NCI-H446 treated with DMSO at 0.1 percent for 48 hours (cell line): ENCODE data around the gene C11orf91.
A peak's percentile ranks its signal among the peaks of the same experiment; 100 is the strongest.
"Not testable (repeated sequence)": the region's sequence is repeated elsewhere in the genome, so short reads cannot be mapped to it uniquely, and the experiment has no call there.

Experiments
- DNase-seq: peaks from one replicate; lab custom pipeline; 2025; lab: John Stamatoyannopoulos, UW

The C11orf91 gene

DNA sequence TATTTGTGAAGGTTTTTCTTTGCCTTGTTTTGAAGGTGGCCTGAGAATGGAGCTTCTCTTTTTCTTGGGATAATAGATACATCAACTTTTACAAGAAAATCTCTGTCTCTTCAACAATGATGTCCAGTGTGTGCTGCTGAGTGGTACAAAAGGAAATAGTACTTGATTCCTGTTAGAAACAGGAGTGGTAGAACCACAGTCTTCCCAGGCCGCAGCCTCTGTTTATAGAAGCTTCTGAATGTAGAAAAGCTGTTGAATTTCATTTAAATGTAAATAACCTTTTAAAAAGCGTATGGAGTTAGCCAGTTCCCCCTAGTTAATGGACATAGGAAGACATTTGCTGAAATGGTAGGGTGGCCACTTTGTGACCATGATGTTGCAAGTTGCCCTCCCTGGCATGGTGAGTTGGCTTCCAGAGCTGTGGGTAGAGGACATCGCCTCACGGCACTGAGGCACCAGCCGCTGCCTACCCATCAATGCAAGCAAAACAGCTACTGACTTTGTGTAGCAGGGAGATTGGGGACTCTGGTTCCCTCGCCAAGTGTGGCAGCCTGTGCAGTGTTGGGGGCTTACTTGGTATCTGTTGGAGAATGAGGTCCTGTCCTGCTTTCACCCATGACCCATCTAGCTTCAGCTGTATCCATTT lies 31.6 kb downstream of the C11orf91 start:
- no peak for DNase-seq

DNA sequence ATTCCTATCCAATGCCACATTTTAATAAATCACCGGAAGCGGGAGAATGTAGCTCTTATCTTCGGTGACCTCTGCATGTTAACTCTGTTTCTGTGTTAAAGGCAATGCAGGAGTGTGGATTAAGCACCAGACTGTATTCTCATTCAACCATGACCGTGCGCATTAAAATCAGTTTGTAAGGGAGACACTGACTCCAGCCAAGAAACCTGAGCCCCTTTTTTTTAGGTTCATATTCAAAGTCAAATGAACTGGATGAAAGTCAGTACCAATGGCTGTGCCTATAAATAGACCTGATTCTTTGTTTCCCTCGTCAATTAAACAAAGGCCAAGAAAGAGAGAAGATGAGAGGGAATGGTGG lies 32.2 kb downstream of the C11orf91 start:
- peak; percentile 77 for DNase-seq

DNA sequence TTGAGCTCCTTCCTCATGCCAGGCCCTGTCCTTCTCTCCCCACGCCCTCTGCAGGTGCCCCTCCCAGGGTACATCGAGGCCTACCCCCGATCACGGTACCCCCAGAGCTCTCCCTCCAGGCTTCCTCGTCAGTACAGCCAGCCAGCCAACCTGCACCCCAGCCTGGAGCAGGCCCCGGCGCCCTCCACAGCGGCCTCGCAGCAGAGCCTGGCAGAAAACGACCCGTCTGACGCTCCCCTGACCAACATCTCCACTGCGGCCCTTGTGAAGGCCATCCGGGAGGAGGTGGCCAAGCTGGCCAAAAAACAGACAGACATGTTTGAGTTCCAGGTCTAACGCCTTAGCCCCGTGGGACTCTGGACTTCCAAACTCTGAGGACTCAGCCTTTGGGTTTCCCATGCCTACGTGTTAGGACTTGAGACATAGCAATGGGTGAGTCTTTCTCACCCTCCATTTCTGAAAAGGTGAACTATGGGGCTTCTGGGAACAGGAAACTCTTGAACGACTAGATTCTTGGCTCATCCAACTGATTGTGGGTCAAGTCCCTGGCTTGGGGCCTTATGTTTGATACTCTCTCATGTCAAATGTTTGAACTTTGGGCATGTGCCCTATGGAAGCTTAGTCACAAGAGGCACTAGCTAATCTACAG lies 32.7 kb downstream of the C11orf91 start:
- DNase-seq = no peak

DNA sequence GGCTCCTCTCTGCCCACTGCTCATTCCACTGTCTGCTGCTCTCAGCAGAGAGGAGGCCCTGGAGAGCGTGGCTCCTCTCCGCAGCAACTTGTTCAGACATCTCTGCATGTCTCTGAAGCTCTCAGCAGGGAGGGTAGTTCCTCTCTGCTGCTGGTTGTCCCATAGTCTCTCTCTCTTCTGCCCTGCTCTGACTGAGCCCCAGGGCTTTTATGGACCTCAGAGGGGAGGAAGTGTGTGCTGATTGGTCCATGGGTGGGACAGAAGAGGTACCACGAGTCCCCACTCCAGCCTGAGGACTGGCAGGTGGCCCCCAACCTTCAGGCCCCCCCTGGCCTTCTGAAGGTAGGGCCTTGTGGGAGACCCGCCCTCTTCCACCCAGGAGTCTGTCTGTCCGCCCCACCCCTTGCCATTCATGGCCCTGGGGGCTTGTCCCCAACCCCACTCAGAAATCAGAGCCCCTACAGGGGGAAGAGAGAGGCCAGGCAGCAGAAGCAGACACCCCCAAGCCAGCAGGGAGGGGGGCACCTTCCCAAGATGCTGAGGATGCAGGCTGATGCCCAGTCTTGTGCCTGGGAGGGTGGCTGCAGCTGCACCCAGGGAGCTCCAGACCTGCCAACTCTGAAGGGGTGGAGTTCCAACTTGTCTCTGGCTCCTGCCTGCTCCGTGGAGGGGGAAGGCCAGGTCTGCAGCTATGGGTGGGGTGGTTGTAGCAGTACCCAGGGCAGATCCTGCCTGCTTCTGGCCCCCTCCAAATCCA lies 35.1 kb downstream of the C11orf91 start:
- no peak for DNase-seq

DNA sequence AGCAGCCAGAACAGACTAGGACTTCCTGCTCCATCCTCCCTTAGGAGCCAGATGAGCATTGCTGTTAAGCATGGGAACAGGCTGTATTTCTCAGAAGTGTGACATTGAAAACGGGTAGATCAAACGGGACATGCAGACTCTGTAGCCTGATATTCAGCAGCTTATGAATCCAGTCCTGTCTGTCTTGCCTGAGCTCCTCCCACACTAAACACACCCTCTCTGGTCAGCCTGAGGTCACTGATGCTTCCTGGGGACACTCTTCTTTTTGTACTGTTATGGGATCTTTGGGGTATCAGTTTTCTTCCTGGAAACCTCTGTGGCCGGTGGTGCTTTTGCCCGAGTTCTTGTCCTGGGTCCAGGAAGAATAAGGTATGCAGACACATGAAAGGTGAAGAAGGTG lies 35.8 kb downstream of the C11orf91 start:
- DNase-seq = no peak

DNA sequence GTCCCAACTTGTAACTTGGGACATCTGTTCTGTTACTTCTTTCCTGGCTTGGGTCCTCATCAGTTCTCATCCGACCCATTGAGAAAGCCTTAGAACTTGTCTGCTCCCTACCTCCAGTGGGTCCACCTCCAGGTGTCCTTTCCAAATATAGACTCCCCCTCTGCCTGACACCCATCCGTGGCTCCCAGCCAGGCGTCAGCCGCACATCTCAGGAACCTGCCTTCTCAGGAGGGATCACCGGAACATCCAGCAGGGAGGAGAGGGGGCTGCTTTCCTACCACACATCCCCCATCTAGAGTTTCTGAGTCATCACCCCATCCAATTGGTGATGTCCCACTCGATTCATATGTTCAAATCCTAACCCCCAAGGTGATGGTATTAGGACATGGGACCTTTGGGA lies 36.5 kb downstream of the C11orf91 start:
- DNase-seq = no peak

DNA sequence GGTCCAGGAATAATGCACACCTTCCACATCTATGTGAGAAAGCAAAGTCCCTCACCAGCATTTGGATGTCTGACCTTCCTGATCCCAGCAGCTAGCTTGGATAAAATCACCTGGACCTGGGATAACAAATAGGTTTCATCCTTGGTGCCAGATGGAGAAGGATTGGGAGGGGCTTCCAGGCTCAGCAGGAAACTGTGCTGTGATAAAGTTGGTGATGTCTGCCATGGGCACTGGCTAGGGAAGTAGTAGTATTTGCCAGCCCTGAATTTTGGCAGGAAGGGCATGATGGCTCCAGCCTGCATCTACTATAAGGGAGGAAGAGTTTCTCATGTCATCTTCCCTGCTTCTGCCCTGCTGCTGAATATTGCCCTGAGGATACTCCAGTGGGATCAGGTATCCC lies 37.5 kb downstream of the C11orf91 start:
- DNase-seq = peak; percentile 29

DNA sequence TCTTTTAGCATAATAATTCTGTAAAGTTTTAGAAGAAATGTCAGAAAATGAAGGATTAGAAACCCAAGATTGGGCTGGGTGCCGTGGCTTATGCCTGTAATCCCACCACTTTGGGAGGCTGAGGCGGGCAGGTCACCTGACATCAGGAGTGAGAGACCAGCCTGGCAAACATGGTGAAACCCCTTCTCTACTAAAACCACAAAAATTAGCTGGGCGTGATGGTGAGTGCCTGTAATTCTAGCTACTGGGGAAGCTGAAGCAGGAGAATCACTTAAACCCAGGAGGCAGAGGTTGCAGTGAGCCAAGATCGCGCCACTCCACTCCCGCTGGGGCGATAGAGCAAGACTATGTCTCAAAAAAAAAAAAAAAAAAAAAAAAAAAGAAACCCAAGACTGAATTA lies 39.1 kb downstream of the C11orf91 start:
- not testable (repeated sequence) for DNase-seq

DNA sequence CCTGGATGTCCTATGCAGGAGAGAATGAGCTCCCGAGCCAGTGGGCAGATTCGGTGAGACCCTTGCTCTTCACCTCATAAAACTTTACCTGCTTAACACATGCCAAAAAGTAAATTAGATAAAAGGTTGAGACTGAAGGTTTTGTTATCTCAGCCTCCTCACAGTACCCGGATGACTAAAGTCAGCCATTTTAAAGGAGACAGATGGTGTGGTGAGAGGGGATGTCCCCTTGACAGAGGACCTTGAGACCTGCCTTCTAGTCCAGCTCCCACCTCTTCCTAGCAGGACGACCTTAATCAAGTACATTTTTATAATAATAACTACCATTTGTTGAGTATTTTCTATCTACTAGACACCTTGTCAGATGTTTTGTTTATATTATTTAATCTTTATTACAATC lies 39.7 kb downstream of the C11orf91 start:
- no peak for DNase-seq

DNA sequence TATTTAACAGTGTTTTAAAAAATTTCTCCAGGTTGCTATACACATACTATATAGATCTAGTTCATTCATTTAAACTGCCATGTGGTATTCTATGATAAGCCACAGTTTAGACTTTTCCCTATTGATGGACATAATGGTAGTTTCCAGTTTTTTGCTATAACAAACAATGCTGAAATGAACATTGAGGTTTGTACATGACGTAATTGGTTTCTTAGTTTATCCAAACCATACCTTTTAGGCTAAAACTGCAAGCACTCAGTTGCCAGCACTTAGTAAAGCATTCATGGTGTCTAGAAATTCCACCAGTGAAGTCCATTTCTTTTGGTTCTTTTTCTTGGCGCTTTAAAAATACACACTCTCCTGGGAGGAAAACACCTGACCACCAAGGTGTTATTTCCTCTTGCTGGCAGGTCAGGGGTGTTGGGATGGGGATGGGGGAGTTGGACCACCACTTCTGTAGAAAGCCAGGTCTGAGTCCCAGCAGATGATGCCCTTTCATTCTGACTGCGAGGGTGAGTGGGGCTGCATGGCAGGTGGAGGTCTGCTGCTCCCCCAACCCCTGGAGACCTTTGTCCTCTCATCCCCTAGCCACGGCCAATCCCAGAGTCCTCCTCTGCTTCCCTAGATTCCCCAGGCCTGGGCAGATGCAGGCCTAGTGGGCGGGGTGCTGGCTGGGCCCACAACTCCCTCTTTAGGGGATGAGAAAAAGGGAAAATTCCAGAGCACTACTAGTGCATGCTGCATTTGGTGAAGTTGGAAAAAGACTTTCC lies 41.1 kb downstream of the C11orf91 start:
- no peak for DNase-seq

DNA sequence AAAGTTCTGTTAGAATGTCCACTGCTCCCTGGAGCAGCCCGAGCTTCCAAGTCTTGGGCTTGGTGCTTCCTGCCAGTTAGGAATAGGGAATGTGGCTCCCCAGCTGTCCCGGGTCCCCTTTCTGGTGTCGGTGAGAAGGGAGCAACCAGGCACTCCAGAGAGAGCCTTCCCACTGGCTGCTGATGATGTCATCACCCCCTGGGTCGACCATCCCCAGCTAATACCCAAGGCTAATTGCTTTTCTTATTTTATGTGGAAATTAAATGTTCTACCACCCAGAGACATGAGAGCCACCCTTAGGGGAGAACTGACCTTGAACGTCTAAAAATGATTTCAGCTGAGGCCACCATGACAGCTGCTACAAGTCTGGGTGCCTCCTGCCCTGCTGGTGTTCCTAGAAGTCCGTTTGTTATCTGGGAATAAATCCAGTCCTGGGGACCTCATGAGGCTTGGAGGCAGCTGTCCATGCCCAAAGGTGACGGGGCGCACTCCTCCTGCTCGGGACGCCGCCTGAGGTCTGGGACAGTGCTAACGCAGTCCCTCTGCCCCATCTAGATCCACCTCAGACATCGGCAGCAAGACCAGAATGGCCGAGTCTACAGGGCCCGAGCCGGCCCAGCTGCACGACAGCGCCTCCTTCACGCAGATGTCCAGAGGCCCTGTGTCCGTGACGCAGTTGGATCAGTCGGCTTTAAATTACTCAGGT lies 42.3 kb downstream of the C11orf91 start:
- no peak for DNase-seq

DNA sequence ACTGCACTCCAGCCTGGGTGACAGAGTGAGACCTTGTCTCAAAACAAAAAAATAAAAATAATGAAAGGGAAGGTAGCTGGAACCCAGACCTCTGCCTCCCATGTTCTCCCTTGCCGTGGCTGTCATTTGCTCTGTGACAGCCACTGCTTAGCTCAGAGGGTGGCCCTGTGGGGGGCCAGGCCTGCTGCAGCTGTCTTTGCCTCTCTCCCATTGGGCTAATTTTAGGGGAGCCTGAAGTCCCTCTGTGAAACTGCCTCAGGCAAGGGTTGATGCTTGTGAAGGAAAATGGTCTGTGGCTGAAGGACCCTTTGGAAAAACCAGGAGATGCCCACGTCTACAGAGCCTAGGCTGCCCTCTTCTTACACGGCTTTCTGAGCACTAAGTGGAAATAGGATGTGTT lies 42.9 kb downstream of the C11orf91 start:
- DNase-seq = no peak

DNA sequence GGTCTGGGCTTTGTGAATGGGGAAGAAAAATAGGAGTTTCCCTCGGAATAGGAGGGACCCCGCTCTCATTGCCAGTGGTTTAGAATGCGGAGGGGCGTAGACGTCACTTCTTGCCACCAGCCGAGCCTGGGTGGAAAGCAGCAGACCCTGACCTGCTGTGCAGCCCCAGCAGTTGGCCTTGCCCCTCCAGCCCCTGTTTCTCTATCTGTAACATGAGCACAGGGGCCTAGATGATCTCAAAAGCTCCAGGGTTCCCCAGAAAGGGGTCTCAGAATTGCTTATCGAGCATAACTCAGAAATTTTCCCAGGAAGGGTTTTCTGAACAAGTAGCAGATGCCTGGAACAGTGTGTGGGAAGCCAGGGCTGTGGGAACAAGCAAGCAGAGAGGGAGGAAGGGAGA lies 43.9 kb downstream of the C11orf91 start:
- DNase-seq = no peak

DNA sequence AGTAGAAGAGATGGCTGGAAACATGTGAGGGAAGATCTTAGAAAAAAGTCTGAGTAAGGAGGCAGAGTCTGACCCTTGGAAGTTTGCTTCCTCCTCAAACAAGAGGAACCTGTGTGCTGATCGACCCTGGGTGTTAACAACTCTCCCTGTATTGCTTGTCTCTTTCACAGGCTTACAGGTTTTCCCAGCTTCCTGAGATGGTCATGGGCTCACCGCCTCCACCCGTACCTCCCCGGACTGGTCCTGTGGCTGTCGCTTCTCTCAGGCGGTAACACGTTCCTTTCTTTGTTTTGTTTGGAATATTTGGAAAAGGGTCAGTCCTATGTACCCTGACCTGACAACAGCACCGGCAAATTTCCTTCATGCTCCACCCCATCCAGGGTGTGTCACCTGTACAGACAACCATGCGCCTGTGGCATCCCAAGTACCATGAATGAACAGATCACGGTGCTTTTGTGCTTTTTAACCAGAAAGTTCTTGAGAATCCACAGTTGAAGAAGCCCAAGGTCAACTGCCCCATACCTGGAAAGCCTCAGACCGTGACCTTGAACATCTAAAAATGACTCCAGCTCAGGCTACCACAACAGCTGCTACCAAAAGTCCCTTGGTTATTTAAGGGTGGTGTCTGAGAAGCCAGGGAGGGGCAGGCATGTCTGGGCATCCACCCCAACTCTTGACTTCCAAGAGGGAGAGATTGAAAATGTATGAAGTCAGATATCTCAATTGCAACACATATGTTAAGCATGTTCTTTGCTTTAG lies 44.6 kb downstream of the C11orf91 start:
- no peak for DNase-seq

DNA sequence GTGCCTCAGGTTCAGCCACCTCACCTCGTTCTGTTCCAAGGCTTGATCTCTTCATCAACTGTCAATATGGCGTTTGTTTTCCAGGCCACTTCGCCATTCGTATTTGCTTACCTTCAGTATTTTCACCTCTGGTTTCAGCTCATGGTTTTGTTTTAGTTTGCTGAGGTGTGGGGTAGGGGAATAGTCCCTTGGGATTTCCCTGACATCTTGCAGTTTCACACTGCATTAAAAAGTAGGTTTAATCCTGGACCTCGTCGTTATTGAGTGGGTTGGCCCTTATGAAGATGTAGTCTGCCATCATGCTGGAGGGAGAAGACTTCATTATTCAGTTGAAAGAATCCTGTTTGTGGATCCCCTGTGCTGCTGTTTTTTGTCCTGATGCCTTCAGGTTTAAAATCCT lies 46.0 kb downstream of the C11orf91 start:
- DNase-seq = no peak

DNA sequence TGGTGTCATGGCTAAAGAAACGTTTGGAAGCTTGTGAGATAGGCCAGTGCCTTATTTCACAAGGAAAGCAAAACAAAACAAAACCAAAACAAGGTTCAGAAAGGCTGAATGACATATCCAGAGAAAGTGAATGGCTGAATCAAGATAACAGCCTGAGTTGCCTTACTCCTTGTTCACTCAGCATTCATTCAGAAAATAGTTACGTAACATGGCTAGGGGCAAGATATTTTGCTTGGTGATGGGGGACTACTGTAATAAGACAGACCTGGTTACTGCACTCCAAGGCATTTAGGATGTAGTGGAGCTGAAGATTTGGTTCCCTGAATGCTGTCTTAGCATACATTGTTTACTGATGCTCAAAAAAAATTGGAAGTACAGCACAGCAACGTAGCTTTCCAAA lies 47.7 kb downstream of the C11orf91 start:
- no peak for DNase-seq

DNA sequence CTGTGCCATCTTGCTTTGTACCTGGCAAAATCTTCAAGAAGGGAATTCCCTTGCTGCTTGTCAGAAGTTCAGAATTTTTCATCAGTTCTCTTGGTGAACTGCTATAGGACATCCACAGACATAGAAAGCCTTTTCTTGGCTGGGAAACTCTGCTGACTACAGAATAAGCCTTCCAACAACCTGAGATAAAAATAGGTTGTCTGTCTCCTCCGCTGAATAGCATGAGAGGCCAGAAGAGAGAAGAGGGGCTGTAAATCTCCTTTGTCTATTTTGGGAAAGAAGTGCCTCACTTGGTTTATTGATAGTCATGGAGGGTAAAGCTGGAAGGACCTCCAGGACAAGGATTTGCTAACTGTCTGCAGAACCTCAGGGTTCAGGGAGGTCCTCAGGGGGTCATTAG lies 48.2 kb downstream of the C11orf91 start:
- no peak for DNase-seq

DNA sequence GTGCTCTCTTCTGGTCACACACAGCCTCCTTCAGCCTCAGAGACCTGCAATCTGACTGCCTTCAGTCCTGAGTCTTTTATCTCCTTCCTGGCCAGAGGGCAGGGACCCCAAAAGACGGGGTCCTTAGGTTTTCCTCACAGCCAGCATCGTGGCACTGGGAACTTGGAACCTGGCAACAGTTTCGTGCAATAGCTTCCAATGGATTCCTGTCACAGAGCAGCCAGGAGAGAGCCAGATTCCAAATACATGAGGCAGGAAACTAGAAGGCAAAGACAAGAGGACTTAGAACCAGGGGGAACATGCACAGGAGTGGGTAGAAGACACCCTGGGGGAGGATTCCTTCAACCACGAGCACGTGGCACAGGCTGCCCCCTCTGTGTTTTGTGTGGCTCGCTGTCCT lies 48.6 kb downstream of the C11orf91 start:
- DNase-seq = no peak

DNA sequence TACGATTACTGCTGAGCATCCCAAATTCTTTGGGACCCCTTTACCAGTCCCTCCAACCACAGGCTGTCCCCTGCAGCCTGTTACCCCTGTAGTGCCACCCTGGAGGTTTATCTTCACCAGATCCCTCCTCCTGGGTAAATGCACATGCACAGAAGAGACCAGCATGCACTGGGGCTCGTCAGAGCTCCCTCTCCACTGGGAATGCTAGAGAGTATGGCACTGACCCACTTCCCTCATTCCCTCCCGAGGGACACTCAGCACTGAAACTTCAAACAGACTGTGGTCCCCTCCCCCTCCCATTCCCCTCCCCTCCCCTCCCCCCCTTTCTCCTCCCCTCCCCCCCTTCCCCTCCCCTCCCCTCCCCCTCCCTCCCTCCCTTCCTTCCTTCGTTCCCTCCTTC lies 49.1 kb downstream of the C11orf91 start:
- no peak for DNase-seq

DNA sequence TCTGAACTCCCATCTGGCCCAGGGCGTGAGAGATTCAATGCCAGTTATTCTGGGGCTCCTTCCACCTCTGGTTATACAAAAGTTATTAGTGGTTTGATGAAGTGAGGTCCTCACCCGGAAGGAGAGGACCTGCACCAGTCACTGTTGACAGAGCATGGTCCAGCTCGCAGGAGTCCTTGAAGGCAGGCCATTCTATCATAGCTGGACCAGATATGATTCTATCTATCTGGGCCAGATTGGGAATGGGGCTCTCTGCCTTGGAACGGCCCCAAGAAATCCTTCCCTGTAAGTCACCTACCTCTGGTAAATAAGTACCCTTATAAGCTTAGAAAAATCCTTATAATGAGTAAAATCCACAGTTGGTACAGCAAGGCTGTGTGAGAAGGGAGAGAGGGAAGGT lies 50.7 kb downstream of the C11orf91 start:
- no peak for DNase-seq
